Trophoblast cell (in vitro differentiated cells and primary cell): Measurements from ENCODE around the gene AKR1A1.

ENCODE experiments used
- DNase-seq, 2 donors: peaks; one replicate each; pipeline ENCODE4 v3.0.0-alpha.2; 2016
- H2AFZ ChIP-seq: 2 replicates; pipeline ENCODE4 v1.6.1; 2013; ENCODE audit warnings: low read length, moderate library complexity, mild to moderate bottlenecking; ENCODE audit not compliant: insufficient read depth, poor library complexity
- H2AK5ac ChIP-seq: 2 replicates; pipeline ENCODE4 v1.6.1; 2013; ENCODE audit warnings: mild to moderate bottlenecking, low read length
- H2BK120ac ChIP-seq: 2 replicates; pipeline ENCODE4 v1.6.1; 2013; ENCODE audit warnings: low read length, mild to moderate bottlenecking, moderate library complexity; ENCODE audit not compliant: insufficient read depth, poor library complexity
- H2BK12ac ChIP-seq: 2 replicates; pipeline ENCODE4 v1.6.1; 2013; ENCODE audit warnings: mild to moderate bottlenecking, low read length, moderate library complexity
- H2BK5ac ChIP-seq: 2 replicates; pipeline ENCODE4 v1.6.1; 2013; ENCODE audit warnings: low read length, low read depth, moderate library complexity, mild to moderate bottlenecking; ENCODE audit not compliant: poor library complexity
- H3K14ac ChIP-seq: 2 replicates; pipeline ENCODE4 v1.6.1; 2013; ENCODE audit warnings: mild to moderate bottlenecking, low read length
- H3K18ac ChIP-seq: 2 replicates; pipeline ENCODE4 v1.6.1; 2013; ENCODE audit warnings: mild to moderate bottlenecking, low read length
- H3K23ac ChIP-seq: 2 replicates; pipeline ENCODE4 v1.6.1; 2013; ENCODE audit warnings: low read length
- H3K27ac ChIP-seq: 2 replicates; pipeline ENCODE4 v1.5.1; 2013; ENCODE audit warnings: low read depth, mild to moderate bottlenecking, inconsistent platforms, low read length, moderate library complexity
- H3K27me3 ChIP-seq: 2 replicates; pipeline ENCODE4 v1.6.1; 2013; ENCODE audit warnings: inconsistent platforms, mild to moderate bottlenecking, low read length, moderate library complexity; ENCODE audit not compliant: insufficient read depth
- H3K36me3 ChIP-seq, 2 experiments: 1 replicate in 1 of 2; 2 replicates in 1 of 2; pipeline ENCODE4 v1.6.1; 2013; ENCODE audit warnings: low read length in 2 of 2, mild to moderate bottlenecking in 2 of 2, moderate library complexity in 1 of 2; ENCODE audit not compliant: insufficient read depth in 2 of 2, control insufficient read depth in 1 of 2
- H3K4ac ChIP-seq: 2 replicates; pipeline ENCODE4 v1.6.1; 2013; ENCODE audit warnings: low read depth, mild to moderate bottlenecking, low read length, moderate library complexity
- H3K4me1 ChIP-seq, 2 experiments: 1 replicate in 1 of 2; 2 replicates in 1 of 2; pipeline ENCODE4 v1.6.1; 2013; ENCODE audit warnings: low read length in 2 of 2, mild to moderate bottlenecking in 2 of 2, moderate library complexity in 1 of 2; ENCODE audit not compliant: insufficient read depth in 2 of 2, control insufficient read depth in 1 of 2
- H3K4me2 ChIP-seq: 2 replicates; pipeline ENCODE4 v1.6.1; 2013; ENCODE audit warnings: inconsistent platforms, mild to moderate bottlenecking, low read length, moderate library complexity
- H3K4me3 ChIP-seq: 2 replicates; pipeline ENCODE4 v1.5.1; 2013; ENCODE audit warnings: mild to moderate bottlenecking, low read depth, low read length, inconsistent platforms
- H3K79me1 ChIP-seq: one replicate; pipeline ENCODE4 v1.6.1; 2013; ENCODE audit warnings: low read length
- H3K79me2 ChIP-seq: 2 replicates; pipeline ENCODE4 v1.6.1; 2013; ENCODE audit warnings: low read length, mild to moderate bottlenecking; ENCODE audit not compliant: control insufficient read depth, insufficient read depth, poor library complexity
- H3K9ac ChIP-seq: 2 replicates; pipeline ENCODE4 v1.6.1; 2013; ENCODE audit warnings: mild to moderate bottlenecking, low read length
- H3K9me3 ChIP-seq: 2 replicates; pipeline ENCODE4 v1.6.1; 2013; ENCODE audit warnings: low read depth, mild to moderate bottlenecking, control low read depth, inconsistent platforms, low read length; ENCODE audit not compliant: insufficient read depth
- H4K12ac ChIP-seq: 2 replicates; pipeline ENCODE4 v1.6.1; 2013; ENCODE audit warnings: low read depth, mild to moderate bottlenecking, low read length, moderate library complexity
- H4K8ac ChIP-seq: 2 replicates; pipeline ENCODE4 v1.6.1; 2013; ENCODE audit warnings: low read depth, mild to moderate bottlenecking, low read length, moderate library complexity
- H4K91ac ChIP-seq: one replicate; pipeline ENCODE4 v1.6.1; 2013; ENCODE audit warnings: low read depth, mild to moderate bottlenecking, low read length, moderate library complexity
- WGBS: extraction: QIAGEN DNeasy Blood & Tissue Kit; methylation state at CpG from one replicate; pipeline ENCODE4 v1.1.7; 2013; ENCODE audit warnings: missing lambda C conversion rate; ENCODE audit not compliant: insufficient read length, insufficient coverage; ENCODE audit errors: extremely low coverage; 5-methylcytosine and 5-hydroxymethylcytosine counted together

AKR1A1 gene

GRCh38 chr1:45604239-45604638, 53.6 kb downstream of the AKR1A1 start:
- no peak overlapping the region for H3K4ac ChIP-seq
- H3K18ac ChIP-seq: no peak overlapping the region
- H3K79me2 ChIP-seq: no peaks in the 10 kb centered on the region
- H2BK120ac ChIP-seq: no peak overlapping the region
- H2BK5ac ChIP-seq: no peak overlapping the region
- no peak overlapping the region for H4K91ac ChIP-seq
- H3K4me1 ChIP-seq: peaks cover 0 to 2% of the 10 kb centered on the region in 2 experiments
- H3K14ac ChIP-seq: no peak overlapping the region
- H4K12ac ChIP-seq: no peak overlapping the region
- no peaks in the 10 kb centered on the region for H3K9me3 ChIP-seq
- H2AK5ac ChIP-seq: no peak overlapping the region
- H3K36me3 ChIP-seq: peaks cover 10 to 24% of the 10 kb centered on the region in 2 experiments
- H2AFZ ChIP-seq: no peak overlapping the region
- no peak overlapping the region for H3K9ac ChIP-seq
- no peak overlapping the region for H3K27ac ChIP-seq
- H3K4me2 ChIP-seq: no peak overlapping the region
- no peak overlapping the region for H3K23ac ChIP-seq
- H3K27me3 ChIP-seq: no peaks in the 10 kb centered on the region
- no peak overlapping the region for H3K4me3 ChIP-seq
- no CpG with 5 or more reads among the region's 2 CpGs for WGBS
- no peak for DNase-seq
- no peak overlapping the region for H2BK12ac ChIP-seq
- H3K79me1 ChIP-seq: no peaks in the 10 kb centered on the region
- H4K8ac ChIP-seq: no peak overlapping the region

- no peaks in the 10 kb centered on the region for H3K9me3 ChIP-seq
- no peaks in the 10 kb centered on the region for H3K79me1 ChIP-seq
- H2AK5ac ChIP-seq: no peak overlapping the region
- H3K36me3 ChIP-seq: peaks cover 20 to 33% of the 10 kb centered on the region in 2 experiments
- no peak overlapping the region for H3K9ac ChIP-seq
- H3K4me1 ChIP-seq: peaks cover 0 to 2% of the 10 kb centered on the region in 2 experiments
- no peak overlapping the region for H3K27ac ChIP-seq
- no peak overlapping the region for H2BK120ac ChIP-seq
- H4K91ac ChIP-seq: no peak overlapping the region
- H3K18ac ChIP-seq: no peak overlapping the region
- H4K8ac ChIP-seq: no peak overlapping the region
- H2AFZ ChIP-seq: no peak overlapping the region
- H2BK12ac ChIP-seq: no peak overlapping the region
- no peak overlapping the region for H3K14ac ChIP-seq
- no peak overlapping the region for H3K4me2 ChIP-seq
- WGBS: no CpG with 5 or more reads among the region's 6 CpGs
- H4K12ac ChIP-seq: no peak overlapping the region
- no peak overlapping the region for H3K4me3 ChIP-seq
- no peak overlapping the region for H3K4ac ChIP-seq
- H3K23ac ChIP-seq: no peak overlapping the region
- DNase-seq: peak in 1 of 2 donors; percentile 47
- no peaks in the 10 kb centered on the region for H3K27me3 ChIP-seq
- no peak overlapping the region for H2BK5ac ChIP-seq
- no peaks in the 10 kb centered on the region for H3K79me2 ChIP-seq
Observed at GRCh38 chr1:45607404-45608074, 56.9 kb downstream of the AKR1A1 start.

GRCh38 chr1:45608175-45609156, 57.8 kb downstream of the AKR1A1 start:
- Histone ChIP-seq H3K4me2 (no peak overlapping the region), H2AFZ (no peak overlapping the region), H3K79me1 (no peaks in the 10 kb centered on the region), H3K27me3 (no peaks in the 10 kb centered on the region), H3K36me3 (peaks cover 21 to 34% of the 10 kb centered on the region in 2 experiments), H3K4me3 (no peak overlapping the region), H4K12ac (no peak overlapping the region), H3K14ac (no peak overlapping the region), H4K8ac (no peak overlapping the region), H3K4me1 (peaks cover 0 to 2% of the 10 kb centered on the region in 2 experiments), H3K9me3 (no peaks in the 10 kb centered on the region), H4K91ac (no peak overlapping the region), H3K23ac (no peak overlapping the region), H3K9ac (no peak overlapping the region), H2BK12ac (no peak overlapping the region), H3K18ac (no peak overlapping the region), H3K4ac (no peak overlapping the region), H2BK120ac (no peak overlapping the region), H3K79me2 (no peaks in the 10 kb centered on the region), H2AK5ac (no peak overlapping the region), H2BK5ac (no peak overlapping the region), H3K27ac (no peak overlapping the region)
- no peak for DNase-seq
- no CpG with 5 or more reads among the region's 5 CpGs for WGBS

- WGBS: no CpG with 5 or more reads among the region's 10 CpGs
Observed at GRCh38 chr1:45610589-45611226, 60.1 kb downstream of the AKR1A1 start.

More at GRCh38 chr1:45610589-45611226, 60.1 kb downstream of the AKR1A1 start:
- H4K91ac ChIP-seq: no peak overlapping the region
- no peak overlapping the region for H3K9ac ChIP-seq
- no peak overlapping the region for H2AK5ac ChIP-seq
- no peak overlapping the region for H2AFZ ChIP-seq
- peaks cover 0 to 2% of the 10 kb centered on the region in 2 experiments for H3K4me1 ChIP-seq
- no peaks in the 10 kb centered on the region for H3K9me3 ChIP-seq
- no peaks in the 10 kb centered on the region for H3K27me3 ChIP-seq
- H3K4me3 ChIP-seq: no peak overlapping the region
- no peak overlapping the region for H3K4ac ChIP-seq
- H2BK5ac ChIP-seq: no peak overlapping the region
- H3K79me2 ChIP-seq: no peaks in the 10 kb centered on the region
- no peak overlapping the region for H3K14ac ChIP-seq
- no peak for DNase-seq
- no peak overlapping the region for H3K18ac ChIP-seq
- no peak overlapping the region for H2BK120ac ChIP-seq
- no peak overlapping the region for H4K8ac ChIP-seq
- no peak overlapping the region for H3K23ac ChIP-seq
- H3K36me3 ChIP-seq: peaks cover 21 to 42% of the 10 kb centered on the region in 2 experiments
- H4K12ac ChIP-seq: no peak overlapping the region
- H3K27ac ChIP-seq: no peak overlapping the region
- H3K4me2 ChIP-seq: no peak overlapping the region
- H2BK12ac ChIP-seq: no peak overlapping the region
- H3K79me1 ChIP-seq: no peaks in the 10 kb centered on the region
